Peyer's patch (tissue), 4 donors: ENCODE data around the gene ORAI2. TPM values are rescaled to one million over a fixed set of nuclear protein-coding genes. Genes with fewer than 3 reads are reported as not detected.
A peak's percentile ranks its signal among the peaks of the same experiment; 100 is the strongest.

Experiments
- DNase-seq, 3 donors: peaks; one replicate each; pipeline ENCODE4 v3.0.0-alpha.2; 2017 to 2019
- H3K27ac ChIP-seq, 4 donors: fragments of 200-600 bp; sonication (generic); one replicate each; pipeline ENCODE4 v1.5.1; 2016 to 2019
- H3K27me3 ChIP-seq, 2 donors: fragments of 200-600 bp; sonication (generic); one replicate each; pipeline ENCODE4 v1.5.1; 2019
- H3K36me3 ChIP-seq, 3 donors: fragments of 200-600 bp; sonication (generic); one replicate each; pipeline ENCODE4 v1.5.1; 2016 to 2019
- H3K4me1 ChIP-seq, 4 donors: fragments of 200-600 bp; sonication (generic); one replicate each; pipeline ENCODE4 v1.5.1; 2016 to 2019
- H3K4me3 ChIP-seq, 4 donors: fragments of 200-600 bp; sonication (generic); 1 replicate in 3 of 4; 2 replicates in 1 of 4; pipeline ENCODE4 v1.5.1; 2016 to 2019; ENCODE audit warnings: mild to moderate bottlenecking in 1 of 4
- H3K9me3 ChIP-seq, 4 donors: fragments of 200-600 bp; sonication (generic); one replicate each; pipeline ENCODE4 v1.5.1; 2016 to 2019; ENCODE audit warnings: mild to moderate bottlenecking in 1 of 4
- POLR2A ChIP-seq, 2 donors: fragments of 450-650 bp; IDR thresholded peaks; one replicate each; pipeline ENCODE4 v1.5.1; 2017; ENCODE audit warnings: antibody characterized with exemption in 2 of 2, mild to moderate bottlenecking in 2 of 2, moderate library complexity in 2 of 2
- total RNA-seq, 4 donors: library from RNA; depleted of rRNA; stranded (reverse); fragments of >200 nt; gene quantifications; one replicate each; pipeline ENCODE4 v1.1.0, GENCODE V29; 2016
- TF ChIP-seq, protein P1 (sequence below), 6 experiments: fragments of 450-650 bp in 4 of 6; fragments of 200-600 bp in 2 of 6; sonication (generic) in 1 of 6; IDR thresholded peaks; one replicate each; pipeline ENCODE4 v1.5.1; 2017 to 2019; ENCODE audit warnings: antibody characterized with exemption in 6 of 6, mild to moderate bottlenecking in 3 of 6, moderate library complexity in 1 of 6

Gene ORAI2
- total RNA-seq, 4 donors from 2014 or later: 2.1 to 39.6 (median 4.2) TPM

DNA sequence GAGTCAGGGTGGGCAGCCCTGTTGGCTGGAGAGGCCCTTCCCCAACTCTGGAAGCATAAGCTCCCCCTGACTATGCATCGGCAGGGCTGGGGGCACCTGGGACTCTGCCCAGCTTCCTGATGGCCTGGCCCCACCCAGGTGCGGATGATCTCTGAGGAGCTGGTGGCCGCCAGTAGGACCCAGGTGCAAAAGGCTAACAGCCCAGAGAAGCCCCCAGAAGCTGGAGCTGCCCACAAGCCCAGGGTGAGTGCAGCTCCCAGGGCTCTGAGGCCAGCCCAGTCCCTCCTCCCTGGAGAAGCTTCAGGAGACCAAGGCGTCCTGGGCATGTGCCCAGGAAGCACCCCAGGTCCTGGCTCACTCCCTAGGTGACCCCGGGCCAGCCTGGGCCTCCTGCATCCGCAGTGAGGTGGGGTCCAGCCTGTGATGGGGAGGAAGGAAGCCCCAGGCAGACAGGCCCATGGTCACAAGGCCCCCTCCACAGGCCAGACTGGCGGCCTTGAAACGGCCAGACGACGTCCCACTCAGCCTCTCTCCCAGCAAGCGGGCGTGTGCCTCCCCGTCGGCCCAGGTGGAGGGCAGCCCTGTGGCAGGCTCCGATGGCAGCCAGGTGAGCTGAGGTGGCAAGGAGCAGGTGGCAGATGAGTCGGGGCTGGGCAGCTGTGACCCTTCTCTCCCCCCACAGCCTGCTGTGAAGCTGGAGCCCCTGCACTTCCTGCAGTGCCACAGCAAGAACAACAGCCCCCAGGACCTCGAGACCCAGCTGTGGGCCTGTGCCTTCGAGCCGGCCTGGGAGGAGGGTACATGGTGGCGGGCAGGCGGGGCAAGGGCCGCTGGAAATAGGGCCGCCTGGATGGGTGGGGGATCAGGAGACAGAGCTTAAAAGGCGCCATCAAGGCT lies 34.5 kb downstream of the ORAI2 start:
- Histone ChIP-seq H3K9me3 (no peaks in the 10 kb centered on the region), H3K4me1 (peaks cover 11 to 28% (median 14%) of the 10 kb centered on the region in 4 donors), H3K36me3 (peaks cover 0 to 26% (median 0%) of the 10 kb centered on the region in 3 donors), H3K27me3 (no peaks in the 10 kb centered on the region), H3K4me3 (no peak overlapping the region), H3K27ac (no peak overlapping the region)
- TF ChIP-seq, protein P1, sequence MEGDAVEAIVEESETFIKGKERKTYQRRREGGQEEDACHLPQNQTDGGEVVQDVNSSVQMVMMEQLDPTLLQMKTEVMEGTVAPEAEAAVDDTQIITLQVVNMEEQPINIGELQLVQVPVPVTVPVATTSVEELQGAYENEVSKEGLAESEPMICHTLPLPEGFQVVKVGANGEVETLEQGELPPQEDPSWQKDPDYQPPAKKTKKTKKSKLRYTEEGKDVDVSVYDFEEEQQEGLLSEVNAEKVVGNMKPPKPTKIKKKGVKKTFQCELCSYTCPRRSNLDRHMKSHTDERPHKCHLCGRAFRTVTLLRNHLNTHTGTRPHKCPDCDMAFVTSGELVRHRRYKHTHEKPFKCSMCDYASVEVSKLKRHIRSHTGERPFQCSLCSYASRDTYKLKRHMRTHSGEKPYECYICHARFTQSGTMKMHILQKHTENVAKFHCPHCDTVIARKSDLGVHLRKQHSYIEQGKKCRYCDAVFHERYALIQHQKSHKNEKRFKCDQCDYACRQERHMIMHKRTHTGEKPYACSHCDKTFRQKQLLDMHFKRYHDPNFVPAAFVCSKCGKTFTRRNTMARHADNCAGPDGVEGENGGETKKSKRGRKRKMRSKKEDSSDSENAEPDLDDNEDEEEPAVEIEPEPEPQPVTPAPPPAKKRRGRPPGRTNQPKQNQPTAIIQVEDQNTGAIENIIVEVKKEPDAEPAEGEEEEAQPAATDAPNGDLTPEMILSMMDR (IDR thresholded peaks at IDR 0.05): no peak
- no peak for TF ChIP-seq POLR2A (IDR thresholded peaks at IDR 0.05)
- peak in 1 of 3 donors; percentile 13 for DNase-seq

GRCh38 chr7:102468478-102469350 lies 35.3 kb downstream of the ORAI2 start:
- Histone ChIP-seq H3K9me3 (no peaks in the 10 kb centered on the region), H3K27ac (no peak overlapping the region), H3K4me1 (peaks cover 11 to 25% (median 14%) of the 10 kb centered on the region in 4 donors), H3K36me3 (peaks cover 0 to 33% (median 0%) of the 10 kb centered on the region in 3 donors), H3K27me3 (no peaks in the 10 kb centered on the region), H3K4me3 (no peak overlapping the region)
- TF ChIP-seq POLR2A (IDR thresholded peaks at IDR 0.05): no peak
- TF ChIP-seq, protein P1 (IDR thresholded peaks at IDR 0.05): no peak
- DNase-seq: peak in 1 of 3 donors; percentile 16

DNA sequence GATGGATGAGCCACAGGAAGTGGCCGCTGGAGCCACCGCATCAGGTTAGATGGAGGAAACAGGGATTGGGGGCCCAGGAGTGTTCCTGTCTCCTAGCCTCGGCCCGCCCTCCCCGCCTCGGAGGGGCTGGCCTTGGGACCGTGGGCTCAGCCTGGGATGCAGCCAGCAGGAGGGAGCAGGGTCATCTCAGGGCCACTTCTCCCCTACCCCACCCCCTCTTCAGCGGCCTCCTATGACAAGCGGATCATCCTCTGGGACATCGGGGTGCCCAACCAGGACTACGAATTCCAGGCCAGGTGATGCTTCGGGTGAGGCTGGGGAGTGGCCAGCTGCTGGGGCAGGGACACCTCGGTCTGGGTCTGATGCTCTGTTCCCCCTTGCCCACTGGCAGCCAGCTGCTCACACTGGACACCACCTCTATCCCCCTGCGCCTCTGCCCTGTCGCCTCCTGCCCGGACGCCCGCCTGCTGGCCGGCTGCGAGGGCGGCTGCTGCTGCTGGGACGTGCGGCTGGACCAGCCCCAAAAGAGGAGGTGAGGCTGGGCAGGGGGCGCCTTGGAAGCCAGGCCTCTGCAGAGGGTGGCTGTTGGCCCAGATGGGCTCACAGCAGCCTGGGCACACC lies 36.1 kb downstream of the ORAI2 start:
- Histone ChIP-seq H3K4me3 (no peak overlapping the region), H3K36me3 (peaks cover 0 to 38% (median 0%) of the 10 kb centered on the region in 3 donors), H3K4me1 (peaks cover 7 to 21% (median 11%) of the 10 kb centered on the region in 4 donors), H3K27me3 (no peaks in the 10 kb centered on the region), H3K9me3 (no peaks in the 10 kb centered on the region), H3K27ac (peak overlapping the region in 1 of 4 donors; percentile 77)
- no peak for TF ChIP-seq POLR2A (IDR thresholded peaks at IDR 0.05)
- TF ChIP-seq, protein P1 (IDR thresholded peaks at IDR 0.05): no peak
- DNase-seq: peak in 1 of 3 donors; percentile 13

- peaks cover 0 to 38% (median 0%) of the 10 kb centered on the region in 3 donors for H3K36me3 ChIP-seq
- peak overlapping the region in 1 of 4 donors; percentile 19 for H3K4me3 ChIP-seq
- H3K27me3 ChIP-seq: no peaks in the 10 kb centered on the region
- TF ChIP-seq, protein P1 (IDR thresholded peaks at IDR 0.05): peak in 3 of 6 experiments; percentile 18 to 38 (median 28)
- no peak for TF ChIP-seq POLR2A (IDR thresholded peaks at IDR 0.05)
- H3K4me1 ChIP-seq: peaks cover 7 to 21% (median 11%) of the 10 kb centered on the region in 4 donors
- peak; percentile 16 to 90 (median 90) for DNase-seq
- H3K27ac ChIP-seq: peak overlapping the region in 2 of 4 donors; percentile 20 to 77
- H3K9me3 ChIP-seq: no peaks in the 10 kb centered on the region
These were observed 36.8 kb downstream of the ORAI2 start for GRCh38 chr7:102469972-102470825.
